Vagina (tissue), 2 donors: Measurements from ENCODE around the gene MID1.

Experiments
- POLR2AphosphoS5 ChIP-seq, 2 donors: sonication (generic); formaldehyde crosslinking; IDR thresholded peaks; one replicate each; pipeline ENCODE4 v1.9.0; 2017; ENCODE audit warnings: antibody characterized with exemption in 2 of 2, mild to moderate bottlenecking in 2 of 2, low read depth in 1 of 2; ENCODE audit not compliant: insufficient read depth in 1 of 2
- TF ChIP-seq, protein P1 (sequence below), 3 experiments: fragments of 450-650 bp in 2 of 3; fragments of 200-600 bp in 1 of 3; sonication (generic) in 1 of 3; IDR thresholded peaks; one replicate each; pipeline ENCODE4 v1.5.1; 2017 to 2019; ENCODE audit warnings: antibody characterized with exemption in 3 of 3, mild to moderate bottlenecking in 2 of 3, moderate library complexity in 2 of 3

DNA sequence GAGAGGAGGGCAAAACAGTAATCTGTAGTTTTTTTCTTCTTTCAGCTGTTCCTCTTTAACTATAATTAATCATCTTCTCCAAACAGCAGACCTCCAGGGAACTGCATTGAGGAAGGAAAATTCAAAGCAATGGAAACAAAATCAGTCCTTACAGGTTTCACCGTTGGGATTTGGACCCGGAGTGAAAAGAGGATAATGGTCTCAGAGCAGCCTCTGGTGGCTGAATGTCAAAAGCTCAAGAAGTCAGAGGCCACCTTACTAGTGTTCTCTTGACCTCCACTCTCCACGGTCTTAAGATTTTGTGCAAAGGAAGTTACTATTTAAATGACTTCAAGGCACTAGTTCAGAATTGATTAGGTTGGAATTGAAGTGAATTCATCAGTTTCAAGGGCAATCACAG, 16.0 kb upstream of the MID1 start:
- TF ChIP-seq, protein P1, sequence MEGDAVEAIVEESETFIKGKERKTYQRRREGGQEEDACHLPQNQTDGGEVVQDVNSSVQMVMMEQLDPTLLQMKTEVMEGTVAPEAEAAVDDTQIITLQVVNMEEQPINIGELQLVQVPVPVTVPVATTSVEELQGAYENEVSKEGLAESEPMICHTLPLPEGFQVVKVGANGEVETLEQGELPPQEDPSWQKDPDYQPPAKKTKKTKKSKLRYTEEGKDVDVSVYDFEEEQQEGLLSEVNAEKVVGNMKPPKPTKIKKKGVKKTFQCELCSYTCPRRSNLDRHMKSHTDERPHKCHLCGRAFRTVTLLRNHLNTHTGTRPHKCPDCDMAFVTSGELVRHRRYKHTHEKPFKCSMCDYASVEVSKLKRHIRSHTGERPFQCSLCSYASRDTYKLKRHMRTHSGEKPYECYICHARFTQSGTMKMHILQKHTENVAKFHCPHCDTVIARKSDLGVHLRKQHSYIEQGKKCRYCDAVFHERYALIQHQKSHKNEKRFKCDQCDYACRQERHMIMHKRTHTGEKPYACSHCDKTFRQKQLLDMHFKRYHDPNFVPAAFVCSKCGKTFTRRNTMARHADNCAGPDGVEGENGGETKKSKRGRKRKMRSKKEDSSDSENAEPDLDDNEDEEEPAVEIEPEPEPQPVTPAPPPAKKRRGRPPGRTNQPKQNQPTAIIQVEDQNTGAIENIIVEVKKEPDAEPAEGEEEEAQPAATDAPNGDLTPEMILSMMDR (IDR thresholded peaks at IDR 0.05): peak in 1 of 3 experiments; percentile 30
- TF ChIP-seq POLR2AphosphoS5 (IDR thresholded peaks at IDR 0.05; ENCODE audit: insufficient read depth in 1 of 2, low read depth in 1 of 2): no peak
